A673 (cell line): ENCODE results near the gene NHS.

Experiments used
- CTCF ChIP-seq: fragments of 300-800, 200-600 bp; sonication (generic); conservative IDR thresholded peaks from 2 replicates; pipeline ENCODE4 v1.5.1; 2017; ENCODE audit warnings: low read depth, mild to moderate bottlenecking, antibody characterized with exemption, low read length, moderate library complexity, mixed read lengths
- EZH2 ChIP-seq: fragments of 200-600 bp; sonication (generic); IDR thresholded peaks from 2 replicates; pipeline ENCODE4 v1.6.1; 2017; ENCODE audit warnings: borderline replicate concordance, low read depth, mild to moderate bottlenecking, mixed read lengths, antibody characterized with exemption, low read length; ENCODE audit not compliant: poor library complexity, severe bottlenecking

- TF ChIP-seq CTCF (no peak), EZH2 (no peak)
Observed at GRCh38 chrX:17488036-17488435, 113.0 kb downstream of the NHS start.
